K562 (cell line): ENCODE measurements around the gene RIPK4. TPM values are rescaled to one million over a fixed set of nuclear protein-coding genes. Genes with fewer than 3 reads are reported as not detected.
"Not testable (repeated sequence)": the region's sequence is repeated elsewhere in the genome, so short reads cannot be mapped to it uniquely, and the experiment has no call there.

Experiments used
- ATAC-seq: fragments of 200-7000 bp; cut with Tn5 transposase; 3 replicates; pipeline ENCODE4 v1.9.1; 2020; ENCODE audit warnings: moderate library complexity
- BruUV-seq: library from RNA; stranded (reverse); fragments of 400-500 nt; replicated peaks from 2 replicates; lab custom pipeline; 2021; lab: Mats Ljungman, UMichigan
- CTCF ChIA-PET: fragments of 300-600 bp; formaldehyde crosslinking; extraction: SDS; loops from one replicate; lab custom pipeline; 2021; ENCODE audit warnings: low intra/inter-chr PET ratio; lab: Yijun Ruan, JAX
- POLR2A ChIA-PET: fragments of 300-600, 350-650 bp; sonication (Branson Sonifier 250); formaldehyde crosslinking; extraction: SDS; loops from one replicate; lab custom pipeline; 2021; ENCODE audit warnings: antibody characterized with exemption, inconsistent platforms; lab: Yijun Ruan, JAX
- DNase-seq, 4 experiments: peaks; one replicate each; pipeline versions ENCODE4 v3.0.0 to v3.0.0-alpha.2; 2011 to 2018; ENCODE audit warnings: low spot score in 3 of 4, mixed read lengths in 3 of 4; ENCODE audit errors: extremely low read depth in 1 of 4
- FAIRE-seq: peaks from 2 replicates; lab custom pipeline; 2011; peaks lifted over from hg19 to GRCh38; lab: Jason Lieb, UNC
- H2AFZ ChIP-seq: 2 replicates; pipeline ENCODE4 v1.6.0; 2011; ENCODE audit warnings: low read depth, low read length, control low read depth, inconsistent platforms
- H3K27ac ChIP-seq: fragments of 200-600 bp; 3 replicates; pipeline ENCODE4 v1.8.0; 2011; ENCODE audit warnings: low read depth, mild to moderate bottlenecking, control low read depth, inconsistent platforms, low read length, moderate library complexity, mixed read lengths; ENCODE audit errors: extremely low read depth
- H3K27me3 ChIP-seq, 2 experiments: fragments of 300-600 bp in 1 of 2; 2 replicates in 1 of 2; 3 replicates in 1 of 2; pipeline versions ENCODE4 v1.6.0 to v1.8.0; 2011; ENCODE audit warnings: inconsistent platforms in 2 of 2, low read length in 2 of 2, mild to moderate bottlenecking in 1 of 2, mixed read lengths in 1 of 2, moderate library complexity in 1 of 2; ENCODE audit not compliant: control insufficient read depth in 2 of 2, insufficient read depth in 2 of 2
- H3K36me3 ChIP-seq: fragments of 300-600 bp; 3 replicates; pipeline ENCODE4 v1.8.0; 2011; ENCODE audit warnings: mild to moderate bottlenecking, low read length, inconsistent platforms; ENCODE audit not compliant: control insufficient read depth, insufficient read depth
- H3K4me1 ChIP-seq, 2 experiments: fragments of 200-600 bp in 1 of 2; replicated peaks in 1 of 2; 2 replicates in 1 of 2; 3 replicates in 1 of 2; pipeline versions ENCODE4 v1.5.1 to v1.8.0; 2011; ENCODE audit warnings: inconsistent platforms in 2 of 2, low read length in 2 of 2, mild to moderate bottlenecking in 1 of 2, mixed read lengths in 1 of 2, moderate library complexity in 1 of 2; ENCODE audit not compliant: control insufficient read depth in 2 of 2, insufficient read depth in 2 of 2
- H3K4me2 ChIP-seq: 2 replicates; pipeline ENCODE4 v1.6.1; 2011; ENCODE audit warnings: low read length, control low read depth, inconsistent platforms, mixed read lengths; ENCODE audit not compliant: insufficient read depth
- H3K4me3 ChIP-seq: fragments of 200-600 bp; sonication (generic), shearing (Covaris generic); 2 replicates; pipeline ENCODE4 v1.5.1; 2016; ENCODE audit warnings: control low read depth, inconsistent platforms
- H3K79me2 ChIP-seq: fragments of 200-600 bp; 3 replicates; pipeline ENCODE4 v1.8.0; 2011; ENCODE audit warnings: low read length, inconsistent platforms; ENCODE audit not compliant: control insufficient read depth, insufficient read depth
- H3K9ac ChIP-seq, 2 experiments: 2 replicates each; pipeline versions ENCODE4 v1.6.0 to v1.6.1; 2011; ENCODE audit warnings: low read depth in 2 of 2, low read length in 2 of 2, control low read depth in 1 of 2, inconsistent platforms in 1 of 2, mild to moderate bottlenecking in 1 of 2, mixed read lengths in 1 of 2; ENCODE audit not compliant: insufficient read depth in 1 of 2
- H3K9me1 ChIP-seq: one replicate; pipeline ENCODE4 v1.6.0; 2011; ENCODE audit warnings: inconsistent platforms, mild to moderate bottlenecking, low read length, moderate library complexity; ENCODE audit not compliant: control insufficient read depth, insufficient read depth
- H3K9me3 ChIP-seq: replicated peaks from 2 replicates; pipeline ENCODE4 v1.5.1; 2011; ENCODE audit warnings: low read depth, low read length, inconsistent platforms; ENCODE audit not compliant: control insufficient read depth, insufficient read depth
- H4K20me1 ChIP-seq: replicated peaks from 2 replicates; pipeline ENCODE4 v1.6.1; 2011; ENCODE audit warnings: low read length, inconsistent platforms, mixed read lengths; ENCODE audit not compliant: control insufficient read depth, insufficient read depth
- CAMTA2 ChIP-seq: fragments of 250-450 bp; sonication (Bioruptor Pico); conservative IDR thresholded peaks from 2 replicates; pipeline ENCODE4 v1.5.1; 2022
- CBX1 ChIP-seq: sonication (generic); IDR thresholded peaks from 2 replicates; pipeline ENCODE4 v1.6.1; 2016; ENCODE audit warnings: antibody characterized with exemption, low read depth, mild to moderate bottlenecking
- SIN3B ChIP-seq: fragments of 450-650 bp; IDR thresholded peaks from 2 replicates; pipeline ENCODE4 v1.6.1; 2017; ENCODE audit warnings: low read depth, mild to moderate bottlenecking, moderate library complexity
- ZNF445 ChIP-seq: fragments of 250-450 bp; sonication (Bioruptor Pico); IDR thresholded peaks from 2 replicates; pipeline ENCODE4 v1.4.0; 2020; ENCODE audit warnings: low read depth, mild to moderate bottlenecking, moderate library complexity
- WGBS: fragments of 100-300 bp; shearing (Covaris generic); methylation state at CpG from one replicate; pipeline ENCODE4 v1.1.6; 2016; ENCODE audit warnings: low coverage, mixed read lengths; ENCODE audit not compliant: insufficient coverage; ENCODE audit errors: missing lambda C conversion rate; 5-methylcytosine and 5-hydroxymethylcytosine counted together
- in situ Hi-C: fragments of 300-500 bp; cut with MboI; formaldehyde crosslinking; loops from 4 replicates; pipeline ENCODE4 v1.15.0; 2018; ENCODE audit warnings: inconsistent platforms, mixed read lengths
- intact Hi-C: fragments of 100-400 bp; cut with micrococcal nuclease; formaldehyde crosslinking; loops from 2 replicates; pipeline ENCODE4 v1.14.2; 2022
- polyA plus RNA-seq, 8 experiments: library from polyadenylated mRNA; depleted of rRNA in 4 of 8; stranded (reverse) in 5 of 8; unstranded in 3 of 8; fragments of >200 nt; fragmentation: Nextera tagmentation in 2 of 8; fragmentation: Illumina TruSeq in 1 of 8; extraction: Ambion mirVana in 2 of 8; extraction: Trizol in 1 of 8; gene quantifications; 2 replicates each; pipeline versions ENCODE4 v1.2.1 to v1.2.3, GENCODE V29; 2011 to 2014; ENCODE audit warnings: inconsistent platforms in 1 of 8, missing spikeins in 1 of 8
- total RNA-seq, 7 experiments: library from RNA; depleted of rRNA in 6 of 7; stranded (reverse); fragments of >200 nt in 6 of 7; fragmentation: Illumina TruSeq in 2 of 7; extraction: Trizol in 2 of 7; gene quantifications; 2 replicates each; pipeline versions ENCODE4 v1.2.1 to v1.2.3, GENCODE V29; 2011 to 2021; ENCODE audit warnings: low replicate concordance in 1 of 7
- TF ChIP-seq, protein P1 (sequence below): fragments of 450-650 bp; IDR thresholded peaks from 2 replicates; pipeline ENCODE4 v1.6.1; 2016; ENCODE audit warnings: mild to moderate bottlenecking, moderate library complexity
- TF ChIP-seq, protein P2 (sequence below): IDR thresholded peaks from 2 replicates; pipeline ENCODE4 v1.6.1; 2014; ENCODE audit warnings: antibody characterized with exemption
- TF ChIP-seq, protein P3 (sequence below): fragments of 250-450 bp; sonication (Bioruptor Pico); IDR thresholded peaks from 2 replicates; pipeline ENCODE4 v1.5.1; 2021; ENCODE audit warnings: mild to moderate bottlenecking

RIPK4 gene
- total and polyA plus RNA-seq, 9 of the 15 experiments (the other 6 are each of a cell fraction or from before 2014, with no cell fraction given): not detected

DNA sequence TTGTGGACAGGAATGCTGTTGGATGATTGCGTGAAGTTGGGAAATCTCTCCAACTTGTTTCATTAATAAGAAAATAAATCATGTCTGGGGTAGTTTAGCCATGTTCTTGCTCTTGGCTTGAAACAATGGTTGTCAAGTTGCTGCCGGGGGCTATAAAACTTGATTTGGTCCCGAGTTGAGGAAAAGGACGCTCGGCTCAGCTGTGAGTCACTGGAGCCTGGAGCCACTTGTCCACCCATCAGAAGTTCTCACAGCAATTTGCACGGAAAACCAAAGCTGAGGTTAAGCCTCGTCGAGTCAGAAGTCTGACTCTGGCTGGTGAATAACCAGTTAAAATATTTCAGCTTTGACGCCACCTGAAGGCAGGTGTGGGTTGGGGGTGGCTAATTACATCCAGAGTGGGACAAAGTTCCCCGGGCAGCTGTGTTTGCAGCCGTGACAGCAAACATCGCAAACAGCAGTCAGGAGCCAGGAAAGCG, 19.7 kb upstream of the RIPK4 start (continued):
- TF ChIP-seq, protein P1, sequence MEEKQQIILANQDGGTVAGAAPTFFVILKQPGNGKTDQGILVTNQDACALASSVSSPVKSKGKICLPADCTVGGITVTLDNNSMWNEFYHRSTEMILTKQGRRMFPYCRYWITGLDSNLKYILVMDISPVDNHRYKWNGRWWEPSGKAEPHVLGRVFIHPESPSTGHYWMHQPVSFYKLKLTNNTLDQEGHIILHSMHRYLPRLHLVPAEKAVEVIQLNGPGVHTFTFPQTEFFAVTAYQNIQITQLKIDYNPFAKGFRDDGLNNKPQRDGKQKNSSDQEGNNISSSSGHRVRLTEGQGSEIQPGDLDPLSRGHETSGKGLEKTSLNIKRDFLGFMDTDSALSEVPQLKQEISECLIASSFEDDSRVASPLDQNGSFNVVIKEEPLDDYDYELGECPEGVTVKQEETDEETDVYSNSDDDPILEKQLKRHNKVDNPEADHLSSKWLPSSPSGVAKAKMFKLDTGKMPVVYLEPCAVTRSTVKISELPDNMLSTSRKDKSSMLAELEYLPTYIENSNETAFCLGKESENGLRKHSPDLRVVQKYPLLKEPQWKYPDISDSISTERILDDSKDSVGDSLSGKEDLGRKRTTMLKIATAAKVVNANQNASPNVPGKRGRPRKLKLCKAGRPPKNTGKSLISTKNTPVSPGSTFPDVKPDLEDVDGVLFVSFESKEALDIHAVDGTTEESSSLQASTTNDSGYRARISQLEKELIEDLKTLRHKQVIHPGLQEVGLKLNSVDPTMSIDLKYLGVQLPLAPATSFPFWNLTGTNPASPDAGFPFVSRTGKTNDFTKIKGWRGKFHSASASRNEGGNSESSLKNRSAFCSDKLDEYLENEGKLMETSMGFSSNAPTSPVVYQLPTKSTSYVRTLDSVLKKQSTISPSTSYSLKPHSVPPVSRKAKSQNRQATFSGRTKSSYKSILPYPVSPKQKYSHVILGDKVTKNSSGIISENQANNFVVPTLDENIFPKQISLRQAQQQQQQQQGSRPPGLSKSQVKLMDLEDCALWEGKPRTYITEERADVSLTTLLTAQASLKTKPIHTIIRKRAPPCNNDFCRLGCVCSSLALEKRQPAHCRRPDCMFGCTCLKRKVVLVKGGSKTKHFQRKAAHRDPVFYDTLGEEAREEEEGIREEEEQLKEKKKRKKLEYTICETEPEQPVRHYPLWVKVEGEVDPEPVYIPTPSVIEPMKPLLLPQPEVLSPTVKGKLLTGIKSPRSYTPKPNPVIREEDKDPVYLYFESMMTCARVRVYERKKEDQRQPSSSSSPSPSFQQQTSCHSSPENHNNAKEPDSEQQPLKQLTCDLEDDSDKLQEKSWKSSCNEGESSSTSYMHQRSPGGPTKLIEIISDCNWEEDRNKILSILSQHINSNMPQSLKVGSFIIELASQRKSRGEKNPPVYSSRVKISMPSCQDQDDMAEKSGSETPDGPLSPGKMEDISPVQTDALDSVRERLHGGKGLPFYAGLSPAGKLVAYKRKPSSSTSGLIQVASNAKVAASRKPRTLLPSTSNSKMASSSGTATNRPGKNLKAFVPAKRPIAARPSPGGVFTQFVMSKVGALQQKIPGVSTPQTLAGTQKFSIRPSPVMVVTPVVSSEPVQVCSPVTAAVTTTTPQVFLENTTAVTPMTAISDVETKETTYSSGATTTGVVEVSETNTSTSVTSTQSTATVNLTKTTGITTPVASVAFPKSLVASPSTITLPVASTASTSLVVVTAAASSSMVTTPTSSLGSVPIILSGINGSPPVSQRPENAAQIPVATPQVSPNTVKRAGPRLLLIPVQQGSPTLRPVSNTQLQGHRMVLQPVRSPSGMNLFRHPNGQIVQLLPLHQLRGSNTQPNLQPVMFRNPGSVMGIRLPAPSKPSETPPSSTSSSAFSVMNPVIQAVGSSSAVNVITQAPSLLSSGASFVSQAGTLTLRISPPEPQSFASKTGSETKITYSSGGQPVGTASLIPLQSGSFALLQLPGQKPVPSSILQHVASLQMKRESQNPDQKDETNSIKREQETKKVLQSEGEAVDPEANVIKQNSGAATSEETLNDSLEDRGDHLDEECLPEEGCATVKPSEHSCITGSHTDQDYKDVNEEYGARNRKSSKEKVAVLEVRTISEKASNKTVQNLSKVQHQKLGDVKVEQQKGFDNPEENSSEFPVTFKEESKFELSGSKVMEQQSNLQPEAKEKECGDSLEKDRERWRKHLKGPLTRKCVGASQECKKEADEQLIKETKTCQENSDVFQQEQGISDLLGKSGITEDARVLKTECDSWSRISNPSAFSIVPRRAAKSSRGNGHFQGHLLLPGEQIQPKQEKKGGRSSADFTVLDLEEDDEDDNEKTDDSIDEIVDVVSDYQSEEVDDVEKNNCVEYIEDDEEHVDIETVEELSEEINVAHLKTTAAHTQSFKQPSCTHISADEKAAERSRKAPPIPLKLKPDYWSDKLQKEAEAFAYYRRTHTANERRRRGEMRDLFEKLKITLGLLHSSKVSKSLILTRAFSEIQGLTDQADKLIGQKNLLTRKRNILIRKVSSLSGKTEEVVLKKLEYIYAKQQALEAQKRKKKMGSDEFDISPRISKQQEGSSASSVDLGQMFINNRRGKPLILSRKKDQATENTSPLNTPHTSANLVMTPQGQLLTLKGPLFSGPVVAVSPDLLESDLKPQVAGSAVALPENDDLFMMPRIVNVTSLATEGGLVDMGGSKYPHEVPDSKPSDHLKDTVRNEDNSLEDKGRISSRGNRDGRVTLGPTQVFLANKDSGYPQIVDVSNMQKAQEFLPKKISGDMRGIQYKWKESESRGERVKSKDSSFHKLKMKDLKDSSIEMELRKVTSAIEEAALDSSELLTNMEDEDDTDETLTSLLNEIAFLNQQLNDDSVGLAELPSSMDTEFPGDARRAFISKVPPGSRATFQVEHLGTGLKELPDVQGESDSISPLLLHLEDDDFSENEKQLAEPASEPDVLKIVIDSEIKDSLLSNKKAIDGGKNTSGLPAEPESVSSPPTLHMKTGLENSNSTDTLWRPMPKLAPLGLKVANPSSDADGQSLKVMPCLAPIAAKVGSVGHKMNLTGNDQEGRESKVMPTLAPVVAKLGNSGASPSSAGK: no peak
- TF ChIP-seq CBX1 (no peak), SIN3B (no peak), CAMTA2 (CRISPR knock-in tag) (no peak), ZNF445 (CRISPR knock-in tag) (no peak)
- TF ChIP-seq, protein P2, sequence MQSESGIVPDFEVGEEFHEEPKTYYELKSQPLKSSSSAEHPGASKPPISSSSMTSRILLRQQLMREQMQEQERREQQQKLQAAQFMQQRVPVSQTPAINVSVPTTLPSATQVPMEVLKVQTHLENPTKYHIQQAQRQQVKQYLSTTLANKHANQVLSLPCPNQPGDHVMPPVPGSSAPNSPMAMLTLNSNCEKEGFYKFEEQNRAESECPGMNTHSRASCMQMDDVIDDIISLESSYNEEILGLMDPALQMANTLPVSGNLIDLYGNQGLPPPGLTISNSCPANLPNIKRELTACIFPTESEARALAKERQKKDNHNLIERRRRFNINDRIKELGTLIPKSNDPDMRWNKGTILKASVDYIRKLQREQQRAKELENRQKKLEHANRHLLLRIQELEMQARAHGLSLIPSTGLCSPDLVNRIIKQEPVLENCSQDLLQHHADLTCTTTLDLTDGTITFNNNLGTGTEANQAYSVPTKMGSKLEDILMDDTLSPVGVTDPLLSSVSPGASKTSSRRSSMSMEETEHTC: no peak
- TF ChIP-seq, protein P3, sequence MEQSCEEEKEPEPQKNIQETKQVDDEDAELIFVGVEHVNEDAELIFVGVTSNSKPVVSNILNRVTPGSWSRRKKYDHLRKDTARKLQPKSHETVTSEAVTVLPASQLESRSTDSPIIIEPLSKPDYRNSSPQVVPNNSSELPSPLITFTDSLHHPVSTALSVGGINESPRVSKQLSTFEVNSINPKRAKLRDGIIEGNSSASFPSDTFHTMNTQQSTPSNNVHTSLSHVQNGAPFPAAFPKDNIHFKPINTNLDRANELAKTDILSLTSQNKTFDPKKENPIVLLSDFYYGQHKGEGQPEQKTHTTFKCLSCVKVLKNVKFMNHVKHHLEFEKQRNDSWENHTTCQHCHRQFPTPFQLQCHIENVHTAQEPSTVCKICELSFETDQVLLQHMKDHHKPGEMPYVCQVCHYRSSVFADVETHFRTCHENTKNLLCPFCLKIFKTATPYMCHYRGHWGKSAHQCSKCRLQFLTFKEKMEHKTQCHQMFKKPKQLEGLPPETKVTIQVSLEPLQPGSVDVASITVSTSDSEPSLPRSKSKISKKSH (CRISPR knock-in tag): no peak

DNA sequence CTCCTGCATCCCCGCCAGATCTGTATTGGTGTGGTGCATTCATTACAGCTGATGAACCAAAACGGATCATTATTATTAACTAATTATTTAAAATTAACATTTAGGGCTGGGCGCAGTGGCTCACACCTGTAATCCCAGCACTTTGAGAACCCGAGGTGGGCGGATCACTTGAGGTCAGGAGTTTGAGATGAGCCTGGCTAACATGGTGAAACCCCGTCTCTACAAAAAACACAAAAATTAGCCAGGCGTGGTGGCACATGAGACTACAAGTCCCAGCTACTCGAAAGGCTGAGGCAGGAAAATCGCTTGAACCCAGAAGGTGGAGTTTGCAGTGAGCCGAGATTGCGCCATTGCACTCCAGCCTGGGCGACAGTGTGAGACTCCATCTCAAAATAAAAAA, 18.4 kb upstream of the RIPK4 start:
- H2AFZ ChIP-seq, H3K9ac ChIP-seq, H3K9me3 ChIP-seq, H3K27ac ChIP-seq, H3K79me2 ChIP-seq, intact Hi-C loops, H3K9me1 ChIP-seq, CTCF ChIA-PET, in situ Hi-C loops, ATAC-seq, H3K4me3 ChIP-seq, H3K4me2 ChIP-seq, H4K20me1 ChIP-seq, FAIRE-seq, H3K36me3 ChIP-seq, BruUV-seq, DNase-seq, POLR2A ChIA-PET: not testable (repeated sequence)
- WGBS: 18% methylated on average over 11 of the region's 12 CpGs
- Histone ChIP-seq H3K27me3 (peaks cover 18% of the 10 kb centered on the region in 2 experiments; a peak in 4 of 5 replicates), H3K4me1 (peaks cover 6 to 12% of the 10 kb centered on the region in 2 experiments; a peak in 4 of 5 replicates)
